Measurements from ENCODE around the gene KPNB1.

DNA sequence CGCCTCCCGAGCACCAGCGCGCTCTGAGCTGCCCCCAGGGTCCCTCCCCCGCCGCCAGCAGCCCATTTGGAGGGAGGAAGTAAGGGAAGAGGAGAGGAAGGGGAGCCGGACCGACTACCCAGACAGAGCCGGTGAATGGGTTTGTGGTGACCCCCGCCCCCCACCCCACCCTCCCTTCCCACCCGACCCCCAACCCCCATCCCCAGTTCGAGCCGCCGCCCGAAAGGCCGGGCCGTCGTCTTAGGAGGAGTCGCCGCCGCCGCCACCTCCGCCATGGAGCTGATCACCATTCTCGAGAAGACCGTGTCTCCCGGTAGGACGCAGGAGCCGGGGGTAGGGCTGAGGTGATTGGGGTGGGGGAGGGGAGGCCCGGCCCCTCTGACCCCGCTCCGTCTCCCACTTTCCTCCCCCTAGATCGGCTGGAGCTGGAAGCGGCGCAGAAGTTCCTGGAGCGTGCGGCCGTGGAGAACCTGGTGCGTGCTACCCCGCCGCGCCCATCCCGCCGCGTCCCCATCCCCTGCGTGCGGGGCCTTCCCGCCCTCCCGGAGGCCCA is 329 bp downstream of the KPNB1 start:
- TF ChIP-seq, protein P1, sequence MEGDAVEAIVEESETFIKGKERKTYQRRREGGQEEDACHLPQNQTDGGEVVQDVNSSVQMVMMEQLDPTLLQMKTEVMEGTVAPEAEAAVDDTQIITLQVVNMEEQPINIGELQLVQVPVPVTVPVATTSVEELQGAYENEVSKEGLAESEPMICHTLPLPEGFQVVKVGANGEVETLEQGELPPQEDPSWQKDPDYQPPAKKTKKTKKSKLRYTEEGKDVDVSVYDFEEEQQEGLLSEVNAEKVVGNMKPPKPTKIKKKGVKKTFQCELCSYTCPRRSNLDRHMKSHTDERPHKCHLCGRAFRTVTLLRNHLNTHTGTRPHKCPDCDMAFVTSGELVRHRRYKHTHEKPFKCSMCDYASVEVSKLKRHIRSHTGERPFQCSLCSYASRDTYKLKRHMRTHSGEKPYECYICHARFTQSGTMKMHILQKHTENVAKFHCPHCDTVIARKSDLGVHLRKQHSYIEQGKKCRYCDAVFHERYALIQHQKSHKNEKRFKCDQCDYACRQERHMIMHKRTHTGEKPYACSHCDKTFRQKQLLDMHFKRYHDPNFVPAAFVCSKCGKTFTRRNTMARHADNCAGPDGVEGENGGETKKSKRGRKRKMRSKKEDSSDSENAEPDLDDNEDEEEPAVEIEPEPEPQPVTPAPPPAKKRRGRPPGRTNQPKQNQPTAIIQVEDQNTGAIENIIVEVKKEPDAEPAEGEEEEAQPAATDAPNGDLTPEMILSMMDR (IDR thresholded peaks at IDR 0.05): no peak
- TF ChIP-seq POLR2A (IDR thresholded peaks at IDR 0.05): peak; percentile 29

Measured in prostate gland (tissue), 2 donors.